ENCODE results near the gene CEMP1. TPM values are rescaled to one million over a fixed set of nuclear protein-coding genes. Genes with fewer than 3 reads are reported as not detected.

The CEMP1 gene
- total RNA-seq, 2 experiments from 2014 or later = not detected

GRCh38 chr16:2498531-2499253 lies 32.5 kb downstream of the CEMP1 start:
- Mint-ChIP-seq H3K27me3 (no peaks in the 10 kb centered on the region), H3K27ac (no peak overlapping the region), H3K4me3 (no peak overlapping the region), H3K9me3 (ENCODE audit: low read depth) (no peaks in the 10 kb centered on the region), H3K4me1 (no peaks in the 10 kb centered on the region), H3K36me3 (peaks cover 2% of the 10 kb centered on the region)
- CTCF ChIA-PET = interaction anchor here (1.2 kb wide), 1 partner anchor 10 kb away, joined by 4 read pairs; no protein-coding TSS in a partner anchor
- ATAC-seq (no peak), DNase-seq (no peak)

- Mint-ChIP-seq H3K4me3 (no peak overlapping the region), H3K4me1 (no peaks in the 10 kb centered on the region), H3K27ac (no peak overlapping the region), H3K9me3 (ENCODE audit: low read depth) (no peaks in the 10 kb centered on the region), H3K36me3 (peaks cover 2% of the 10 kb centered on the region), H3K27me3 (no peaks in the 10 kb centered on the region)
- CTCF ChIA-PET = interaction anchor here (1.2 kb wide), 1 partner anchor 10 kb away, joined by 4 read pairs; no protein-coding TSS in a partner anchor
- DNase-seq (no peak), ATAC-seq (no peak)
Measured at GRCh38 chr16:2497695-2498484, 33.3 kb downstream of the CEMP1 start.

- CTCF ChIA-PET = no interaction called here
- H3K4me3 Mint-ChIP-seq = no peak overlapping the region
- no peaks in the 10 kb centered on the region for H3K9me3 Mint-ChIP-seq (ENCODE audit: low read depth)
- H3K36me3 Mint-ChIP-seq = peaks cover 2% of the 10 kb centered on the region
- H3K27ac Mint-ChIP-seq = no peak overlapping the region
- no peak for DNase-seq
- H3K27me3 Mint-ChIP-seq = no peaks in the 10 kb centered on the region
- H3K4me1 Mint-ChIP-seq = no peaks in the 10 kb centered on the region
- no peak for ATAC-seq
Measured at GRCh38 chr16:2497116-2497630, 34.0 kb downstream of the CEMP1 start.

GRCh38 chr16:2496223-2497115 lies 34.7 kb downstream of the CEMP1 start:
- Mint-ChIP-seq H3K4me1 (no peaks in the 10 kb centered on the region), H3K4me3 (no peak overlapping the region), H3K36me3 (peaks cover 2% of the 10 kb centered on the region), H3K27me3 (no peaks in the 10 kb centered on the region), H3K9me3 (ENCODE audit: low read depth) (no peaks in the 10 kb centered on the region), H3K27ac (no peak overlapping the region)
- CTCF ChIA-PET = interaction anchor here (0.6 to 1.3 kb wide), 2 partner anchors 14 to 159 kb away, joined by 4 read pairs; no protein-coding TSS in a partner anchor
- no peak for ATAC-seq
- no peak for DNase-seq

GRCh38 chr16:2495041-2495440 lies 36.2 kb downstream of the CEMP1 start:
- no peak overlapping the region for H3K4me3 Mint-ChIP-seq
- ATAC-seq (no peak), DNase-seq (no peak)
- no peaks in the 10 kb centered on the region for H3K27me3 Mint-ChIP-seq
- CTCF ChIA-PET = interaction anchor here (1.5 kb wide), 1 partner anchor 155 kb away, joined by 3 read pairs; the partner anchor contains the start of gene ABCA3
- H3K27ac Mint-ChIP-seq = no peak overlapping the region
- H3K9me3 Mint-ChIP-seq (ENCODE audit: low read depth) = no peaks in the 10 kb centered on the region
- peaks cover 2% of the 10 kb centered on the region for H3K36me3 Mint-ChIP-seq
- H3K4me1 Mint-ChIP-seq = no peaks in the 10 kb centered on the region

GRCh38 chr16:2494616-2495015 lies 36.6 kb downstream of the CEMP1 start:
- CTCF ChIA-PET = interaction anchor here (1.5 kb wide), 1 partner anchor 154 kb away, joined by 3 read pairs; the partner anchor contains the start of gene ABCA3
- Mint-ChIP-seq H3K27me3 (no peaks in the 10 kb centered on the region), H3K4me3 (no peak overlapping the region), H3K27ac (no peak overlapping the region), H3K4me1 (no peaks in the 10 kb centered on the region), H3K9me3 (ENCODE audit: low read depth) (no peaks in the 10 kb centered on the region), H3K36me3 (peaks cover 2% of the 10 kb centered on the region)
- ATAC-seq (no peak), DNase-seq (no peak)

- peaks cover 2% of the 10 kb centered on the region for H3K36me3 Mint-ChIP-seq
- no peak overlapping the region for H3K4me3 Mint-ChIP-seq
- H3K4me1 Mint-ChIP-seq = no peaks in the 10 kb centered on the region
- ATAC-seq (no peak), DNase-seq (no peak)
- no peak overlapping the region for H3K27ac Mint-ChIP-seq
- no peaks in the 10 kb centered on the region for H3K9me3 Mint-ChIP-seq (ENCODE audit: low read depth)
- CTCF ChIA-PET = no interaction called here
- H3K27me3 Mint-ChIP-seq = no peaks in the 10 kb centered on the region
Measured at GRCh38 chr16:2493605-2494004, 37.6 kb downstream of the CEMP1 start.

- Mint-ChIP-seq H3K4me3 (no peak overlapping the region), H3K27ac (no peak overlapping the region)
Measured at GRCh38 chr16:2492292-2492691, 38.9 kb downstream of the CEMP1 start.

GRCh38 chr16:2490190-2491105 lies 40.8 kb downstream of the CEMP1 start:
- CTCF ChIA-PET = interaction anchor here (1.9 to 2.9 kb wide), 2 partner anchors 10 to 13 kb away, joined by 4 to 10 read pairs; no protein-coding TSS in a partner anchor
- Mint-ChIP-seq H3K36me3 (no peaks in the 10 kb centered on the region), H3K9me3 (ENCODE audit: low read depth) (no peaks in the 10 kb centered on the region), H3K27ac (no peak overlapping the region), H3K27me3 (no peaks in the 10 kb centered on the region), H3K4me3 (no peak overlapping the region), H3K4me1 (peaks cover 17% of the 10 kb centered on the region)
- DNase-seq (no peak), ATAC-seq (no peak)

More at GRCh38 chr16:2492292-2492691, 38.9 kb downstream of the CEMP1 start:
- Mint-ChIP-seq H3K36me3 (no peaks in the 10 kb centered on the region), H3K9me3 (ENCODE audit: low read depth) (no peaks in the 10 kb centered on the region), H3K4me1 (peaks cover 4% of the 10 kb centered on the region), H3K27me3 (no peaks in the 10 kb centered on the region)
- ATAC-seq (no peak), DNase-seq (no peak)
- CTCF ChIA-PET = no interaction called here

GRCh38 chr16:2489581-2489980 lies 41.6 kb downstream of the CEMP1 start:
- H3K36me3 Mint-ChIP-seq = no peaks in the 10 kb centered on the region
- no peak overlapping the region for H3K27ac Mint-ChIP-seq
- no peak overlapping the region for H3K4me3 Mint-ChIP-seq
- H3K9me3 Mint-ChIP-seq (ENCODE audit: low read depth) = no peaks in the 10 kb centered on the region
- H3K4me1 Mint-ChIP-seq = peaks cover 17% of the 10 kb centered on the region
- DNase-seq (no peak), ATAC-seq (no peak)
- no peaks in the 10 kb centered on the region for H3K27me3 Mint-ChIP-seq
- CTCF ChIA-PET = interaction anchor here (1.7 to 2.9 kb wide), 3 partner anchors 11 to 15 kb away, joined by 4 to 10 read pairs (median 6); partner anchors contain the start of gene TBC1D24

GRCh38 chr16:2487903-2488531 lies 43.2 kb downstream of the CEMP1 start:
- DNase-seq = no peak
- H3K9me3 Mint-ChIP-seq (ENCODE audit: low read depth) = no peaks in the 10 kb centered on the region
- no peak overlapping the region for H3K27ac Mint-ChIP-seq
- CTCF ChIA-PET = interaction anchor here (0.7 to 2.9 kb wide), 7 partner anchors 11 to 148 kb away, joined by 3 to 10 read pairs (median 6); partner anchors contain the start of genes ABCA3 and TBC1D24
- no peaks in the 10 kb centered on the region for H3K36me3 Mint-ChIP-seq
- H3K4me3 Mint-ChIP-seq = no peak overlapping the region
- ATAC-seq = no peak
- peaks cover 17% of the 10 kb centered on the region for H3K4me1 Mint-ChIP-seq
- H3K27me3 Mint-ChIP-seq = no peaks in the 10 kb centered on the region

Data from activated CD8-positive, alpha-beta memory T cell treated with anti-CD3 and anti-CD28 coated beads, Interleukin-2, amount 10 ng/mL, durations not matched to agents 7 days and 5 days (primary cell).